ENCODE measurements around the gene MACROH2A1.

MACROH2A1 gene

GRCh38 chr5:135394095-135394494 is 4.9 kb downstream of the MACROH2A1 start:
- Histone ChIP-seq H3K27me3 (ENCODE audit: insufficient read depth, low read depth, severe bottlenecking) (no peaks in the 10 kb centered on the region), H3K27ac (no peak overlapping the region), H3K4me3 (ENCODE audit: low read depth, low read length) (no peak overlapping the region), H3K36me3 (peaks cover 85% of the 10 kb centered on the region), H3K9me3 (ENCODE audit: severe bottlenecking) (no peaks in the 10 kb centered on the region)
- no peak for DNase-seq
- TF ChIP-seq CTCF (IDR thresholded peaks at IDR 0.05; ENCODE audit: low read depth, low read length): no peak

- Histone ChIP-seq H3K27ac (no peak overlapping the region), H3K36me3 (peaks cover 89% of the 10 kb centered on the region)
- no peak for TF ChIP-seq CTCF (IDR thresholded peaks at IDR 0.05; ENCODE audit: low read depth, low read length)
Observed at GRCh38 chr5:135393691-135394090, 5.3 kb downstream of the MACROH2A1 start.

DNA sequence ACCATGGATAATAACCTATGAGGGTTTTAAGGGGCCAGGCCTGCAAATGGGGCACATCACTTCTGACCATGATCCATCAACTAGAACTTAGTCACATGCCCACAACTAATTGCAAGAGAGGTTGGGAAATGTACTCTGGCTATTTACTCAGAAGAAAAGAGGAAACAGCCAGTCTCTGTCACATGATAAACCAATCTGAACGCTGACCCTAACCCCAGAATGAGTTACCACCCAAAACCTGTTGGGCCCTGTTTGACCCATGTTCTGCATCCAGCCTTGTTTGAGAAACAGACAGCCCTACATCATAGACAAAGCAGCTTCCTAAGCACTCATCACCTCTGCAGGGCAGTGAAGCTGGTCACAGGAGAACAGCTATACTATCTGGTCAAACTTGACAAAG is 5.8 kb downstream of the MACROH2A1 start:
- Histone ChIP-seq H3K9me3 (ENCODE audit: severe bottlenecking) (no peaks in the 10 kb centered on the region), H3K36me3 (peaks cover 91% of the 10 kb centered on the region), H3K4me3 (ENCODE audit: low read depth, low read length) (no peak overlapping the region), H3K27ac (no peak overlapping the region), H3K27me3 (ENCODE audit: insufficient read depth, low read depth, severe bottlenecking) (no peaks in the 10 kb centered on the region)
- no peak for TF ChIP-seq CTCF (IDR thresholded peaks at IDR 0.05; ENCODE audit: low read depth, low read length)
- DNase-seq: no peak

More at GRCh38 chr5:135393691-135394090, 5.3 kb downstream of the MACROH2A1 start:
- no peaks in the 10 kb centered on the region for H3K9me3 ChIP-seq (ENCODE audit: severe bottlenecking)
- no peak overlapping the region for H3K4me3 ChIP-seq (ENCODE audit: low read depth, low read length)
- DNase-seq: no peak
- H3K27me3 ChIP-seq (ENCODE audit: insufficient read depth, low read depth, severe bottlenecking): no peaks in the 10 kb centered on the region

DNA sequence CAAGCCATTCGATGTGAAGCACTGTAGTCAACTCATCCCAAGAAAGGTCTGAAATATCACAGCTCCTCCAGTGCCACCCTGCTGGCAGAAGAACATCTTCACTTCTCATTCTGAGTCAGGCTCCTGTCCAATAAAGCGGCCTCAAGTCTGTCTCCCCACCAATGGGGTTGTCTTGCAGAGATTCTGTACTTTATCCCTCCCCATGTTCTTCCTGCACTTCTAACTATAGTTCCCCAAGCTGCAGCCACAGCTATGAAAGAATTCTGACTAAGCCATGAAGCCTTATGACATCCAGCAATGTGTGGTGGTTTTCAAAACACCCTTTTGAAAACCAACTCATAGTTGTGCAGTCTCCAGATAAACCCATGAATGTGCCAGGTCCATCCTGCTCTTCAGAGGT is 6.8 kb downstream of the MACROH2A1 start:
- Histone ChIP-seq H3K4me3 (ENCODE audit: low read depth, low read length) (no peak overlapping the region), H3K27me3 (ENCODE audit: insufficient read depth, low read depth, severe bottlenecking) (no peaks in the 10 kb centered on the region), H3K36me3 (peaks cover 97% of the 10 kb centered on the region), H3K27ac (no peak overlapping the region), H3K9me3 (ENCODE audit: severe bottlenecking) (no peaks in the 10 kb centered on the region)
- DNase-seq: no peak
- no peak for TF ChIP-seq CTCF (IDR thresholded peaks at IDR 0.05; ENCODE audit: low read depth, low read length)

DNA sequence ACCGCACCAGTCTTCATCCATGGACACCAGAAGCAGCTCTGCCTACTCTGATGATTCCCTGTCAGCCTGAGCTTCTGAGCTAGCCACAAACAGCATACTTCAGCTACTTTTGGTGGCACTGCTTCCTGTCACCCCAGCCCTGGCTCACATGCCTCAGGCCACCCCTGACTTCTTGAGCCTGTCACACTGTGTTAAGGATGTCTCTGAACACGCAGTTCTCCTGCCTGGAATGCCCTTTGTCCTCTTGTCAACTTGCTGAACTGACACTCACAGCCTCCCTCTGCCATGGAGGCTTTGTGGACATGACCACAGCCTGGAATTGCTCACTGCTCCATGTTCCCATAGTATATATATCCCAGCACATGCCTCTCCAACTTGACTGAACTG is 7.2 kb downstream of the MACROH2A1 start:
- Histone ChIP-seq H3K4me3 (ENCODE audit: low read depth, low read length) (no peak overlapping the region), H3K36me3 (peaks cover 97% of the 10 kb centered on the region), H3K27ac (no peak overlapping the region), H3K9me3 (ENCODE audit: severe bottlenecking) (no peaks in the 10 kb centered on the region), H3K27me3 (ENCODE audit: insufficient read depth, low read depth, severe bottlenecking) (no peaks in the 10 kb centered on the region)
- TF ChIP-seq CTCF (IDR thresholded peaks at IDR 0.05; ENCODE audit: low read depth, low read length): no peak
- no peak for DNase-seq

DNA sequence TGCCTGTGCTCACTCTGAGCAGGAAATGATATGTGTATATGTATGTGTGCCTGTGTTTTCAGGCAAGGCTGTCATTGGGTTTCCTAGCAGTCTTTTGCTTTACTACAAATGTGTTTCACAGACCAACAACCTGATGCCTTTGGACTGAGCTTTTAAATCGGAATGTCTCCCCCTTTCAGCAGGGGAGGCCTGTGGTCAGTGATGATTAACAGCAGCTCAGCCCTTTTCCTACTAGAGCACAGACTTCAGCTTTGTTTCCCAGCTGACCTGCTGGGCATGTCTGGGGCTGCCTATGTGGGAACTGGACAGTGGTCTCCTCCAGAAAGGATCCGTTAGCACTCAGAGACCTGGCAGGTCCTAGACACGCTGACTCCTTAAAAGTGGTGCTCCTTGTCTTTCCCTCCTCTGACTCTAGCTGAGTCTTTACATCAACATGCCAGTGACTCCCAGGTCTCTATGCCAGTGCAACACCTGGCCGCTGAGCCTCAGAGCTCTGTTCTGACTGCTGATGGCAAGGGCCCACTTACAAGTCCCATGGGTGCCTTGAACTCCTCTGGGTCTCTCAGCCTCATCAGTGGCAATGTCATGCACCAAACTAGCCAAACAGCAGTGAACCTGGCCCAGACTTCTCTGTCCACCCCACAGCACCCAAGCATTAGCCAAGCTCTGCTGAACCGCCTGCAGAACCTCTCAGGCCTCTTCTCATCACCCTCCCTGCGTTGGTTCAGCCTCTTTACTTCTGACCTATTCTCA is 7.7 kb downstream of the MACROH2A1 start:
- TF ChIP-seq CTCF (IDR thresholded peaks at IDR 0.05; ENCODE audit: low read depth, low read length): no peak
- H3K36me3 ChIP-seq: peaks cover 97% of the 10 kb centered on the region
- no peak overlapping the region; the same call in 1 of the 2 replicates for H3K27ac ChIP-seq
- DNase-seq: no peak
- no peaks in the 10 kb centered on the region for H3K27me3 ChIP-seq (ENCODE audit: insufficient read depth, low read depth, severe bottlenecking)
- no peaks in the 10 kb centered on the region for H3K9me3 ChIP-seq (ENCODE audit: severe bottlenecking)
- H3K4me3 ChIP-seq (ENCODE audit: low read depth, low read length): no peak overlapping the region

Measured in WERI-Rb-1 (cell line).